Left ventricle myocardium inferior (tissue), 1 donor: ENCODE results near the gene RXRB. TPM values are rescaled to one million over a fixed set of nuclear protein-coding genes. Genes with fewer than 3 reads are reported as not detected.

Experiments
- DNase-seq: peaks from one replicate; pipeline ENCODE4 v3.0.0-alpha.2; 2020
- H3K27ac ChIP-seq: fragments of 200-600 bp; replicated peaks from 2 replicates; pipeline ENCODE4 v1.8.0; 2021
- H3K27me3 ChIP-seq: fragments of 200-600 bp; 2 replicates; pipeline ENCODE4 v1.8.0; 2021; ENCODE audit warnings: low read depth
- H3K36me3 ChIP-seq: fragments of 200-600 bp; 2 replicates; pipeline ENCODE4 v1.8.0; 2021
- H3K4me1 ChIP-seq: fragments of 200-600 bp; 2 replicates; pipeline ENCODE4 v1.8.0; 2021
- H3K4me3 ChIP-seq: fragments of 200-600 bp; 2 replicates; pipeline ENCODE4 v1.8.0; 2021; ENCODE audit warnings: mild to moderate bottlenecking, moderate library complexity
- H3K9me3 ChIP-seq: fragments of 200-600 bp; replicated peaks from 2 replicates; pipeline ENCODE4 v1.8.0; 2021
- CTCF ChIP-seq: fragments of 200-600 bp; IDR thresholded peaks from 2 replicates; pipeline ENCODE4 v1.8.0; 2021; ENCODE audit warnings: antibody characterized with exemption, mild to moderate bottlenecking, borderline replicate concordance
- intact Hi-C: fragments of 100-400 bp; cut with micrococcal nuclease; formaldehyde crosslinking; loops from one replicate; pipeline ENCODE4 v1.11.0; 2022
- total RNA-seq: library from RNA; stranded (reverse); fragmentation: NEBNext Ultra II Directional; extraction: Animal tissue kit (Norgen Biotek cat#: 25700); gene quantifications from one replicate; pipeline ENCODE4 v1.2.1, GENCODE V29; 2021
- donor health status: DM: no; HTN: yes; CAD: no; lungs with severe emphysema.

RXRB gene
- total RNA-seq, 1 donor from 2014 or later = 40.3 TPM

- no peaks in the 10 kb centered on the region for H3K36me3 ChIP-seq
- TF ChIP-seq CTCF = no peak
- no peaks in the 10 kb centered on the region for H3K9me3 ChIP-seq
- DNase-seq = no peak
- no peaks in the 10 kb centered on the region for H3K27me3 ChIP-seq
- no peak overlapping the region for H3K27ac ChIP-seq
- intact Hi-C loops = no loop called here
- H3K4me1 ChIP-seq = peaks cover 9% of the 10 kb centered on the region
- H3K4me3 ChIP-seq = no peak overlapping the region
Measured at GRCh38 chr6:33183071-33183683, 17.3 kb downstream of the RXRB start.

- no peaks in the 10 kb centered on the region for H3K9me3 ChIP-seq
- DNase-seq = no peak
- no peak for TF ChIP-seq CTCF
- H3K27me3 ChIP-seq = no peaks in the 10 kb centered on the region
- intact Hi-C loops = no loop called here
- H3K27ac ChIP-seq = no peak overlapping the region
- peaks cover 9% of the 10 kb centered on the region for H3K4me1 ChIP-seq
- H3K4me3 ChIP-seq = no peak overlapping the region
- H3K36me3 ChIP-seq = no peaks in the 10 kb centered on the region
Measured at GRCh38 chr6:33181141-33181540, 19.3 kb downstream of the RXRB start.

- TF ChIP-seq CTCF = no peak
- H3K9me3 ChIP-seq = no peaks in the 10 kb centered on the region
- no peak overlapping the region for H3K27ac ChIP-seq
- intact Hi-C loops = no loop called here
- DNase-seq = no peak
- H3K27me3 ChIP-seq = no peaks in the 10 kb centered on the region
- no peak overlapping the region for H3K4me3 ChIP-seq
- peaks cover 9% of the 10 kb centered on the region for H3K4me1 ChIP-seq
- H3K36me3 ChIP-seq = no peaks in the 10 kb centered on the region
Measured at GRCh38 chr6:33178755-33179475, 21.6 kb downstream of the RXRB start.

- Histone ChIP-seq H3K27me3 (no peaks in the 10 kb centered on the region), H3K9me3 (no peaks in the 10 kb centered on the region), H3K4me3 (no peak overlapping the region), H3K36me3 (no peaks in the 10 kb centered on the region), H3K4me1 (no peaks in the 10 kb centered on the region), H3K27ac (no peak overlapping the region)
- TF ChIP-seq CTCF = no peak
- intact Hi-C loops = no loop called here
- no peak for DNase-seq
Measured at GRCh38 chr6:33177552-33178446, 22.7 kb downstream of the RXRB start.

- intact Hi-C loops = no loop called here
- H3K27ac ChIP-seq = no peak overlapping the region
- DNase-seq = no peak
- no peaks in the 10 kb centered on the region for H3K9me3 ChIP-seq
- no peak overlapping the region for H3K4me3 ChIP-seq
- no peaks in the 10 kb centered on the region for H3K4me1 ChIP-seq
- no peaks in the 10 kb centered on the region for H3K27me3 ChIP-seq
- no peaks in the 10 kb centered on the region for H3K36me3 ChIP-seq
- no peak for TF ChIP-seq CTCF
Measured at GRCh38 chr6:33176906-33177305, 23.6 kb downstream of the RXRB start.
